DOHH2 (cell line): ENCODE data around the gene TUBB4A.
A peak's percentile ranks its signal among the peaks of the same experiment; 100 is the strongest.

Experiments
- H3F3A ChIP-seq: fragments of 200-600 bp; sonication (generic), shearing (Covaris generic); 2 replicates; pipeline ENCODE4 v1.6.0; 2016; ENCODE audit warnings: antibody characterized with exemption, mild to moderate bottlenecking; ENCODE audit not compliant: control insufficient read depth, insufficient read depth
- H3K27ac ChIP-seq: fragments of 200-600 bp; sonication (generic); 2 replicates; pipeline ENCODE4 v1.5.1; 2014; ENCODE audit warnings: low read depth, mild to moderate bottlenecking, low read length, moderate library complexity
- H3K27me3 ChIP-seq: fragments of 200-600 bp; sonication (generic); 2 replicates; pipeline ENCODE4 v1.6.1; 2014; ENCODE audit warnings: mild to moderate bottlenecking, low read length, mixed read lengths; ENCODE audit not compliant: control insufficient read depth
- H3K36me3 ChIP-seq: fragments of 200-600 bp; sonication (generic); 2 replicates; pipeline ENCODE4 v1.6.1; 2014; ENCODE audit warnings: mild to moderate bottlenecking, low read length, moderate library complexity, mixed read lengths; ENCODE audit not compliant: control insufficient read depth
- H3K4me1 ChIP-seq: fragments of 200-600 bp; sonication (generic); 2 replicates; pipeline ENCODE4 v1.6.1; 2014; ENCODE audit warnings: mild to moderate bottlenecking, low read length, mixed read lengths; ENCODE audit not compliant: control insufficient read depth
- H3K4me2 ChIP-seq: fragments of 200-600 bp; sonication (generic); 2 replicates; pipeline ENCODE4 v1.6.0; 2014; ENCODE audit warnings: mild to moderate bottlenecking, low read length, moderate library complexity
- H3K4me3 ChIP-seq: fragments of 200-600 bp; sonication (generic); 2 replicates; pipeline ENCODE4 v1.5.1; 2014; ENCODE audit warnings: mild to moderate bottlenecking, low read length, mixed read lengths
- H3K79me2 ChIP-seq: fragments of 200-600 bp; sonication (generic); 2 replicates; pipeline ENCODE4 v1.6.1; 2014; ENCODE audit warnings: mild to moderate bottlenecking, low read length, mixed read lengths; ENCODE audit not compliant: control insufficient read depth
- H3K9me2 ChIP-seq: fragments of 200-600 bp; sonication (generic); replicated peaks from 2 replicates; pipeline ENCODE4 v1.6.1; 2014; ENCODE audit warnings: mild to moderate bottlenecking, low read length, mixed read lengths; ENCODE audit not compliant: control insufficient read depth
- H3K9me3 ChIP-seq: fragments of 200-600 bp; sonication (generic); 2 replicates; pipeline ENCODE4 v1.6.1; 2014; ENCODE audit warnings: antibody characterized with exemption, low read length, mixed read lengths; ENCODE audit not compliant: control insufficient read depth, insufficient read depth
- H4K20me1 ChIP-seq: fragments of 200-600 bp; sonication (generic); 2 replicates; pipeline ENCODE4 v1.6.0; 2014; ENCODE audit warnings: low read depth, mild to moderate bottlenecking, antibody characterized with exemption, low read length, moderate library complexity; ENCODE audit not compliant: control insufficient read depth, insufficient read depth
- EZH2phosphoT487 ChIP-seq: fragments of 200-600 bp; sonication (generic); IDR thresholded peaks from 2 replicates; pipeline ENCODE4 v1.6.1; 2017; ENCODE audit warnings: borderline replicate concordance, mild to moderate bottlenecking, antibody characterized with exemption, low read length, moderate library complexity, mixed read lengths
- TF ChIP-seq, protein P1 (sequence below): fragments of 200-600 bp; sonication (generic); IDR thresholded peaks from one replicate; pipeline ENCODE4 v1.5.1; 2014; ENCODE audit warnings: antibody characterized with exemption, mild to moderate bottlenecking, low read depth, low read length; ENCODE audit not compliant: poor library complexity, severe bottlenecking

The TUBB4A gene

DNA sequence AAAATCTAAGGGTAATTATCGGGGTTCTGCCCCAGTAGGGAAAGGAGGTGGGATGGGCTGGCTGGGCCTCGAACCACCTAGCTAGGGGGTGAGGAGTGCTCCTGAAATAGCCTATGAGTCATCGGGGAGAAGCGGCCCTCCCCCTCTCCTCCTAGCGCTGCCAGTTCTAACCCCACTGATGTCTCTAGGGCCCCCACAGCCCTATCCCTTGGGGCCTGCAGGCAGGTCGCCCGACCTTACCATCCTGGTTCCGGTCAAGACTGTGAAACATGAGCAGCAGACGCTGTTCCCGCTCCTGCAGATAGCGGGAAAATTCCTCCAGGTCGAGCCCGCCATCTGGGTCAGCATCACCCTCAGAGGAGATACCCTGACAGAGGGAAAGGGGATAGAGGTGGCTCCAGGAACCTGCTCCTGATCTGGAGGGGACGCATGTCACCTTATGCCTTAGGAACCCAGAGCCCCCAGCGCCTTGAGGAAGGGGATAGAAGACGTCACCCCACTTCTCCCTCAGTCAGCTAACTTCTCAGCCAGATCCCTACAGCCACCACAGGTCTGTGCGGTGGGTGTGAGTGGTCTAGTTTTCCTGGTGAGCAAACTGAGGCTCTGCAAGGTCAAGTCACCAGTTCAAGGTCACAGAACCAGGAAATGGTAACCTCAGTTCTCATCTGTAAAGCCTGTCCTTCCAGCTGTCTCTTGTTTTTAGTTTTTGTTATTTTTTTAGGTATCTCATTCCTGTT is 44.0 kb downstream of the TUBB4A start:
- Histone ChIP-seq H3K9me3 (peaks cover 13% of the 10 kb centered on the region), H3K4me2 (peak overlapping the region; percentile 91), H3K27ac (peak overlapping the region; percentile 53), H4K20me1 (no peaks in the 10 kb centered on the region), H3F3A (no peaks in the 10 kb centered on the region), H3K27me3 (no peaks in the 10 kb centered on the region), H3K4me3 (peak overlapping the region; percentile 87), H3K36me3 (peaks cover 45% of the 10 kb centered on the region), H3K9me2 (no peaks in the 10 kb centered on the region), H3K79me2 (peaks cover 22% of the 10 kb centered on the region), H3K4me1 (peaks cover 15% of the 10 kb centered on the region)
- no peak for TF ChIP-seq EZH2phosphoT487
- TF ChIP-seq, protein P1, sequence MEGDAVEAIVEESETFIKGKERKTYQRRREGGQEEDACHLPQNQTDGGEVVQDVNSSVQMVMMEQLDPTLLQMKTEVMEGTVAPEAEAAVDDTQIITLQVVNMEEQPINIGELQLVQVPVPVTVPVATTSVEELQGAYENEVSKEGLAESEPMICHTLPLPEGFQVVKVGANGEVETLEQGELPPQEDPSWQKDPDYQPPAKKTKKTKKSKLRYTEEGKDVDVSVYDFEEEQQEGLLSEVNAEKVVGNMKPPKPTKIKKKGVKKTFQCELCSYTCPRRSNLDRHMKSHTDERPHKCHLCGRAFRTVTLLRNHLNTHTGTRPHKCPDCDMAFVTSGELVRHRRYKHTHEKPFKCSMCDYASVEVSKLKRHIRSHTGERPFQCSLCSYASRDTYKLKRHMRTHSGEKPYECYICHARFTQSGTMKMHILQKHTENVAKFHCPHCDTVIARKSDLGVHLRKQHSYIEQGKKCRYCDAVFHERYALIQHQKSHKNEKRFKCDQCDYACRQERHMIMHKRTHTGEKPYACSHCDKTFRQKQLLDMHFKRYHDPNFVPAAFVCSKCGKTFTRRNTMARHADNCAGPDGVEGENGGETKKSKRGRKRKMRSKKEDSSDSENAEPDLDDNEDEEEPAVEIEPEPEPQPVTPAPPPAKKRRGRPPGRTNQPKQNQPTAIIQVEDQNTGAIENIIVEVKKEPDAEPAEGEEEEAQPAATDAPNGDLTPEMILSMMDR = no peak

DNA sequence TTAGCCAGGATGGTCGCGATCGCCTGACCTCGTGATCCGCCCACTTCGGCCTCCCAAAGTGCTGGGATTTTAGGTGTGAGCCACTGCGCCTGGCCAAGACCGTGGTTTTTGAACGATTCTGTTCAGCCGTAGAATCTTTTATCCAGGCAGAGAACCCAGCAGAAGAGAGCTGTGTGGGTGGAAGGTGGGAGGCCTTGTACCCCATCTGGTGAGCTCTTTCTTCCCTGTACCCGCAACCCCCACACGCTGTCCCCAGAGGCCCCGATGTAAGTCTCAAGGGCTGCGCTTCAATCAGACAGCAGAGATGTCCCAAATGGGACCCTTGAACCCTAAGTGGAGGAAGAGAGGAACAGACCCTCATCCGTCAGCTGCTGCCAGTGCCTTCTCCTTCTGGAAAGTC is 46.2 kb downstream of the TUBB4A start:
- no peak overlapping the region for H3K27ac ChIP-seq
- no peak overlapping the region for H3K4me2 ChIP-seq
- no peaks in the 10 kb centered on the region for H4K20me1 ChIP-seq
- H3K27me3 ChIP-seq = no peaks in the 10 kb centered on the region
- no peaks in the 10 kb centered on the region for H3K9me2 ChIP-seq
- H3K36me3 ChIP-seq = peaks cover 54% of the 10 kb centered on the region
- H3K9me3 ChIP-seq = peaks cover 13% of the 10 kb centered on the region
- peaks cover 22% of the 10 kb centered on the region for H3K79me2 ChIP-seq
- no peak overlapping the region for H3K4me3 ChIP-seq
- TF ChIP-seq, protein P1 = no peak
- no peak for TF ChIP-seq EZH2phosphoT487
- H3K4me1 ChIP-seq = peaks cover 15% of the 10 kb centered on the region
- H3F3A ChIP-seq = no peaks in the 10 kb centered on the region

DNA sequence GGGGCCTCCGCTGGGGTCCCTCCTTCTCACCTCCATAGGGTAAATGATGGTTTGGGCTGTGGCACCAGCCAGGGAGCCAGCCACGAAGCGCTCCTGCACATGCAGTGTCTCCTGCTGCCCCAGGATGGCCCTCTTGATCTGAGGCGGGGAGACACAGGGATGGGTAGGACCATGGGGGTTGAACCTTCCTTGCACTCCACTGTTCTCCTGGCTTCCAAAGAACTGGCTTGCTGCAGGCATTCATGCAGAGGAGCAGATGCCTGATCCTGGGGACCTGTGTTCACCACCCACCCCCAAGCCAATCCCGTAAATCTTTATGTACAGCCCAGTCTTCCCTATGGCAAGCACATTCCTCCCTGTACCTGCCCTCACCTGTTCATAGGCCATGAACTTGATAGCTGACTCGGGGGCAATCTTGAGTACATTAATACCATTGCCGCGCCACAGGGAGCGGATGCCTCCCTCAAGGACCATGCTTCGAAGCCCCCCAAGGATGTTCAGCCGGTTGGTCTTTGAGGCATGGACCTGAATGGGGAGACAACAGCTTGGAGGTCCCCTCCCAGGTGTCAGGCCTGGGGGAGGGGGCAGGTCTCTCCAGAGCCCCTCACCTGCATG is 48.1 kb downstream of the TUBB4A start:
- no peak overlapping the region for H3K4me3 ChIP-seq
- peaks cover 17% of the 10 kb centered on the region for H3K79me2 ChIP-seq
- no peak overlapping the region for H3K27ac ChIP-seq
- no peaks in the 10 kb centered on the region for H3F3A ChIP-seq
- no peaks in the 10 kb centered on the region for H3K9me2 ChIP-seq
- H3K9me3 ChIP-seq = peaks cover 13% of the 10 kb centered on the region
- H3K36me3 ChIP-seq = peaks cover 57% of the 10 kb centered on the region
- H3K4me2 ChIP-seq = no peak overlapping the region
- no peaks in the 10 kb centered on the region for H3K27me3 ChIP-seq
- no peak for TF ChIP-seq EZH2phosphoT487
- H4K20me1 ChIP-seq = no peaks in the 10 kb centered on the region
- peaks cover 15% of the 10 kb centered on the region for H3K4me1 ChIP-seq

DNA sequence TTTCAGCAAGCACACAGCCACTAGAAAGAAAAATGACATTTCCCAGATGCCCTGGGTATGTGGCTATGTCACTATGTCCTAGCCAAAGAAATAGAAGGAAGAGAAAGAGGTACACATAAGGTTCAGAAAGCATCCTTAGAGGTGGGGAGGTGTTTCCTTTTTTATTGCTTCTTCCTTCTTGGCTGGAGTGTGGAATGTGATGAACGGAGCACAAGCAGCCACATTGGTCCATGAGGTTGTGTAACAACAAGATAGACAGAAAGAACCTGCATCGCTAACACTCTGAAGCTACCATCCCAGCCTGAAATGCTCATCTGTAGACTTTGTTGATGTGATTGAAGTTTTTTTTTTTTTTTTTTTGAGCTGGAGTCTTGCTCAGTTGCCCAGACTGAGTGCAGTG is 49.2 kb downstream of the TUBB4A start:
- Histone ChIP-seq H3K79me2 (peaks cover 6% of the 10 kb centered on the region; the same call in 1 of the 2 replicates), H3K9me2 (no peaks in the 10 kb centered on the region), H3K4me1 (peaks cover 6% of the 10 kb centered on the region), H3K4me2 (no peak overlapping the region), H3K4me3 (no peak overlapping the region), H3K36me3 (peaks cover 57% of the 10 kb centered on the region), H3K27me3 (no peaks in the 10 kb centered on the region), H3K27ac (no peak overlapping the region), H3K9me3 (peaks cover 13% of the 10 kb centered on the region), H3F3A (no peaks in the 10 kb centered on the region), H4K20me1 (no peaks in the 10 kb centered on the region)
- TF ChIP-seq, protein P1 = no peak
- no peak for TF ChIP-seq EZH2phosphoT487
